ENCODE measurements around the gene ORC3. TPM values are rescaled to one million over a fixed set of nuclear protein-coding genes. Genes with fewer than 3 reads are reported as not detected.

ORC3 gene
- total RNA-seq, 1 donor from 2014 or later = 6.3 TPM

Other genes with a start within 250 kb of the ORC3 start
- 1.2 TPM for gene C6orf163, start 245.3 kb upstream of the ORC3 start, total RNA-seq
- not detected for gene CFAP206, start 182.2 kb upstream of the ORC3 start, total RNA-seq
- 9.1 TPM for gene SLC35A1, start 117.2 kb upstream of the ORC3 start, total RNA-seq
- 13.6 TPM for gene RARS2, start 148 bp upstream of the ORC3 start, total RNA-seq
- gene AKIRIN2, start 112.1 kb downstream of the ORC3 start, total RNA-seq = 16.6 TPM